IPS-NIHi11 (cell line): Measurements from ENCODE around the gene COL25A1.
A peak's percentile ranks its signal among the peaks of the same experiment; 100 is the strongest.
"Not testable (repeated sequence)": the region's sequence is repeated elsewhere in the genome, so short reads cannot be mapped to it uniquely, and the experiment has no call there.

Experiments
- DNase-seq: peaks from one replicate; pipeline ENCODE4 v3.0.0; 2012; ENCODE audit warnings: mixed read lengths, low spot score

COL25A1 gene

GRCh38 chr4:108903464-108904221 is 398.8 kb downstream of the COL25A1 start:
- DNase-seq: no peak

DNA sequence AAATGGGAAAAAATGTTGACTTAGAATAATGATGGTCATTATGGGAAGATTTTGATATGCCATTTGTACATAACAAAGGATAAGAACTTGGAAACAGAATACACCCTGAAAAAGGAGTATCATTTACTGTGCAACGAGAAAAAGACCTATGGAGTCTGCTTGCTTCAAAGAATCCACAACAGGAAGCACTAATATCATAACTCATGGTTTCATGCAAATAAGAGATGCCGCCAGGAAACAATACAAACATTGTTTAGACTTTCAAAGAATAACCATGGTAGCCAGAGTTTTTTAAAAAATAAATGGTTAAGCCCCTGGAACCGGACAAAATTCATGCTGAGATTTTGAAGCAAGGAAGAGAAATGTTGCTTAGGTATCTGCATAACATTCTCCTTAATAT is 399.7 kb downstream of the COL25A1 start:
- DNase-seq: no peak

- no peak for DNase-seq
Measured at GRCh38 chr4:108901291-108901690, 401.2 kb downstream of the COL25A1 start.

DNA sequence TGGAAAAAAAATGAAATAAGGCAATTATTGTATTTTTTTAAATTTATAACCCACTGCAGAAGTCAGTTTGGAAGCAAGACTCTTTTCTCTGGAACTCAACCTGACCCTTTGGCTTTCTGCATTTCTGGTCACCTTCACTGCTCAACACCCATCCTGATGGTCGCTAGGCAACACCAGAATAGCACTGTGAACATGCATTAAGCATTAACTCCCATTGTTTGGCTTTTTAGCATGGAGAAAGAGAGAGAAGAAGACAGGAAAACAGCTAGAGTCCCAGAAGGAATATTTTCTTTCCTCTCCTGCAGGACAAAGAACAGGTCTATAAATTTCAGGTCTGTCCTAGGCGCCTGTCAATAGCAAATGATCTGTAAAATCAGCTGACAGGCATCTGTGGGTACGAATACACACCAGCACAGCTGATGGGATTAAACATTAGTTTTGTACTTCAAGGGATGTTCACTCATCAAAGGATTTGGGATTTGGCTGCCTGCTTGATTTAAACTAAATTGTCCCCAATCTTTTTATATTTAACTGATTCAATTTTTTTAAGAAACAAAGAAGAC is 402.4 kb downstream of the COL25A1 start:
- DNase-seq: peak; percentile 17

DNA sequence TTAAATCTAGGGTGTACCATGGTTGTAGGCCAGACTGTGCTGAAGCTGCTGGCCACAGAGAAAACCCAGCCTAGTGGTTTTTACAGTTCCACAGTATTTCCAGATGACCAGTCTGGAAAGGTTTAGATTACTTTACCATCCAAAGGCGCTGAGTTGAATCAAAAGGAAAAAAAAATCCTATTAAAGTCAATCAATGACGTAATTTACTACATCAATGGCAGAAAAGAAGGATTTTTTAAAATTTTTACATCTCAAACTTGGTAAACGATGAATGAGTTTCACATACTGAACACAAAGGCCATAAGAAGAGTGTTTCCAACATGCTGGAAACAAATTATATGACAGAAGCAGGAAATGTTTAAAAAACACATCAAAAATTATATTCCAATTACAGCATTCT is 409.0 kb downstream of the COL25A1 start:
- no peak for DNase-seq

DNA sequence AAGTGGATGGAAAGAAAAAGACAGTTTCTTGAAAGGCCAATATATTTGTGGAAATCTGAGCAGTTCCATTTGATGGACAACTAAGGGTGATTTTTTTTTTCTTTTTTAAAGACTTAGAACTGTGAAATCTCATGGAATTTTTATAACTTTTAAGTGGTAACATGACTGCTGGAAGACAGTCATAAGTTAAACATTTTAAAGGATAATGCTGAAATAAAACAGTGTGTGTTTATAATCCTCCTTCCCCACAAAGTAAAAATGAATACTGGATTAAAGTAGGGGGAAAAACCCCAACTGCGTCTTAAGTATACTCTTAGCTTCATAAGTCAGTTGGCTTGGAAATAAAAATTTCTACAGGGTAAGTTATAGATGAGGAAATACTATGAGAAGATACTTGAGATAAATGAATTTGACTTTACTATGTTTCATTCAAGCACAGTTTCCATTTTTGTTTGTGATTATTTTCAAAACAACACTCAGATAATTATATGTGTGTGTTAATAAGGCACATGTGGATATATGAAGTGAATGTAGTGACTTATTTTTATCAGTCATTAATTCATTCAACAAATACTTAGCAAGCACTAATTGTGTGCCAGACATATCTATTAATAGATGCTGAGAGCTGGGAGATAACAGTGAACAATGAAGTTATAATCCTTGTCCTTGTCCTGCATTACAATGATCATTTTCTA is 410.4 kb downstream of the COL25A1 start:
- no peak for DNase-seq

DNA sequence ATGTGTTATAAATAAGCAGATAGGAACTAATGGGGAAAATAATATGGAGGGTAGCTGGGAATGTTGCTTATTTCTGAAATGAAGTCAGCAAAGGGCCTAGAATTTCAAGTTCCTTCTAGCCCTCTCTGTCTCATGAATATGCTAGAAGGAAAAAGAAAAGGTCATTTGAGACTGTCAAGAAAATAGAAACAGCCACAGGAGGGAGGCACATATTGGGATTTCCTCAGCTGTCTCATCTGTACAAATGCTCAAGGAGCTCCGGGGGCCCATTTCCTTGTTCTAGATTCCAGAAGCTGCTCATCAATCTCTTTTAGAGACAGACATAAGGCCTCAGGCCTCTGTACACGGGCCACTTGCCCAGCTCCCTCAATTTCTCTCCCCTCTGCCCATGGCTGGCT is 412.0 kb downstream of the COL25A1 start:
- no peak for DNase-seq

GRCh38 chr4:108889696-108890483 is 412.6 kb downstream of the COL25A1 start:
- no peak for DNase-seq

DNA sequence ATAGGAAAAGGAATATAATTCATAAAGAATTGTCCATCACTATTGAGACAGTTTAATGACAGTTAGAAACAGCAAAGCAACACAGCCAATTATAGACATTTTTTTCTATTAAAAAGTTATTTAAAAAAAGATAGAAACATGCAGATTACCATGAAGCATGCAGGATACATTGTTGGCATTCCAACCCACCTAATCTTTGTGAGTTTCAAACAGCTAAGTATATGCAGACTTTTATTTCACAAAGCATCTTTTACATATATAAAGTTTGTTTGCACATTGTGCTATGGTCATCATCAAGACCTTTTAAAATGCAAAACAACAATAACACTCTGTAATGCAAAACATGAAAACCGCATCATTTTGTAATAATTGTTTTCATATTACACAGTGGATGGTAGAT is 413.7 kb downstream of the COL25A1 start:
- DNase-seq: no peak

- no peak for DNase-seq
Measured at GRCh38 chr4:108887034-108887433, 415.4 kb downstream of the COL25A1 start.

DNA sequence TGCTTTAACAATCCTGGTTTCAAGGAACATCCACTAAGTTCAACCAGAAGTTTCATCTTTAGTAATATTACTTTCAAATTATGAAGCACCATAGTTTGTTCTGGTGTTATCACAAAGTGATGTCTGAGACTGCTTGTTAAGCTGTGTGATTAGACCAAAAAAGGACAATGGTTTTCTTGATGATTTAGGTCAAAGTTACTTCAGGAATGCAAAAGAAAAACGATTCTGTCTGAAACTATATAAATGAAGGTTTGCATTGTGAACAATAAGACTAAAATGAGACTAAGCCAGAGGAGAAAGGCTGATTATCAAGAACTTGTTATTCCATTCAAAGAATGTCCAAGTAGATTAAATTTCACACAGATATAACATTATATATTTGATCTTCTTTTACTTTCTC is 417.2 kb downstream of the COL25A1 start:
- no peak for DNase-seq

- DNase-seq: no peak
Measured at GRCh38 chr4:108884596-108884995, 417.9 kb downstream of the COL25A1 start.

DNA sequence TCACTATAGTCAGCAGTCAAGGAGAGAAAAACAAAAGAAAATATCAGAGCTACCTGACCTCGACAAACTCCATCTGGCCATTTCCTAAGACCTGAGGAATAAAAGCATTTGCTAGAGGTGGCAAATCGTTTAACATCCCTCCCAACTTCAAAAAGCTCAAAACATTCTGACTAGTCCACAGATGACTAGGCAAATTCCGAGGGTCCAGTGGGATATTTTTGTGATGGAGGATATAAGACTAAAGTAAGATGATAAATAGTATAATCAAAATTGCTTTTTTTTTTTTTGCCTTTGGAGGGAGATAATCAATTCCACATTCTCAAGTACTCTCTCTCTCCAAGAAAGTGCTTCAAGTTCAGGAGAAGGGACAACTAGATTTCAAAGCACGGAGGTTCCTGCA is 420.5 kb downstream of the COL25A1 start:
- DNase-seq: no peak

GRCh38 chr4:108881190-108881589 is 421.3 kb downstream of the COL25A1 start:
- no peak for DNase-seq

DNA sequence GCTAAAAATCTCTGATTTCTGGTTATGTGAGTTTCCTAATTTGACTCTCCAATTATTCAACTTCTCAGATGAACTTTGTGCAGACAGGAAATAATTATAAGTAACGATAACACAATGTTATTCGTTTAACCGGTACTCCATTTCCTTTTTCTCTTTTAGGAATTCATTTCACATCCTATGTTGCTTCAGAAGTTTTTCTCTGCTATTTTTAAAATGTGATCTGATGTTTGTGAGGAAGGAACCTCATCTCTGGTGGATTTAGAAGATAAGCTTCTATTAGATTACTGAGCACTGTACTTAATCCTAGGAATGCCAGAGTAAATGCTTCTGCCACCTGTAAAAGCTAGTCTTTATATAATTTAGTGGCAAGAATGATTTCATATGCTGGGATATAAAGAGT is 423.7 kb downstream of the COL25A1 start:
- DNase-seq: no peak

DNA sequence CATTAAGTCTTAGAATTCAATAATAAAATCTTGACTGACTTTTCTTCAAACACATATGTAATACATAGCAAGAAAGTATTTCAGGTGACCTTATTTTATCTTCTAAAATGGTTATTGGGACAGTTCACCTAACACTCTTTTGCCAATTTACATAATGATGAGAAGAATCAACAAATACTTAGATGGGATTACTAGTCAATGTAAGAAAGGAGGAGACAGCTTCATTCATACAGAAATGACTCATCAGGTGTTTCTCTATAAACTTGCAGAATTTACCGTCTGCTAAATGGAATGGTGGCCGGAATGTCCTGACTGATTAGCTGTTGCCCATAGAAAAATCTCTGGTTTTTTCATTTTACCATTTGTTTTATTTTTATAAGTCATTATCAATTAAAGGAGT is 424.6 kb downstream of the COL25A1 start:
- DNase-seq: no peak

DNA sequence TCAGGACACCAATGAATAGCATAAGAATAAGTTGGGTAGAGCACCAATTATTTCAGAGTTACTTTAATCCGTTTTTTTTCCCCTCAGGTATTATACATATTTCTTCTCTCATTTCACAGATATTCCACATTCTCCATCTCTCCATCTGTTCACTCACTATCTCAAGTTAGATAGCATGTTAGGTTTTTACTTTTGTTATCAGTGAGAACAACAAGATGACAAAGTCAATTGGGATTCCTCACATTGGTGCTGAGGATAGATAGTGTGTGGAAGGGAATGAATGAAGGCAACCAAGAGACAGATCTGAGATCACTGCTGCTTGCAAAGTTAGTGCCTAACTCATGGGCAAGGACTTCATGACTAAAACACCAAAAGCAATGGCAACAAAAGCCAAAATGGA is 427.7 kb downstream of the COL25A1 start:
- no peak for DNase-seq

GRCh38 chr4:108869970-108870369 is 432.5 kb downstream of the COL25A1 start:
- DNase-seq: not testable (repeated sequence)

GRCh38 chr4:108868606-108869227 is 433.7 kb downstream of the COL25A1 start:
- no peak for DNase-seq

- DNase-seq: no peak
Measured at GRCh38 chr4:108867476-108867875, 435.0 kb downstream of the COL25A1 start.

GRCh38 chr4:108861334-108861733 is 441.1 kb downstream of the COL25A1 start:
- DNase-seq: peak; percentile 80

DNA sequence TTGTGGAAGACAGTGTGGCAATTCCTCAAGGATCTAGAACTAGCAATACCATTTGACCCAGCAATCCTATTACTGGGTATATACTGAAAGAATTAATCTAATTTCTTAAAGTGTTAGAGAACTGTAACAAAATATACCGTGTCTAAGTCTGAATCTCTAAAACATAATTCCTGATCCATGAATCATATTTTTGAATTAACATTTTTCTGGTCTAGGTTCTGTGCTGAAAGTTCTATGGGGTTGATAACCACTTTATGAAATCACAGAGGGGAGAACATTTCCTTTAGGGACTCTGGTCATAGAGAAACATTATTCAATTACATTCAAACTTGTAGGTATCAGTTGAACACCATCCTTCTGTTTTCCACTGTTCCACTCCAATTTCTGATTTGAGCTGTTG is 447.7 kb downstream of the COL25A1 start:
- no peak for DNase-seq
